Kidney capillary endothelial cell (primary cell): Measurements from ENCODE around the gene IPCEF1.
"Not testable (repeated sequence)": the region's sequence is repeated elsewhere in the genome, so short reads cannot be mapped to it uniquely, and the experiment has no call there.

Source experiments
- DNase-seq: peaks from one replicate; pipeline ENCODE4 v3.0.0-alpha.2; 2018; ENCODE audit warnings: low spot score

Gene IPCEF1

GRCh38 chr6:154246723-154247118 lies 109.9 kb downstream of the IPCEF1 start:
- DNase-seq = no peak

DNA sequence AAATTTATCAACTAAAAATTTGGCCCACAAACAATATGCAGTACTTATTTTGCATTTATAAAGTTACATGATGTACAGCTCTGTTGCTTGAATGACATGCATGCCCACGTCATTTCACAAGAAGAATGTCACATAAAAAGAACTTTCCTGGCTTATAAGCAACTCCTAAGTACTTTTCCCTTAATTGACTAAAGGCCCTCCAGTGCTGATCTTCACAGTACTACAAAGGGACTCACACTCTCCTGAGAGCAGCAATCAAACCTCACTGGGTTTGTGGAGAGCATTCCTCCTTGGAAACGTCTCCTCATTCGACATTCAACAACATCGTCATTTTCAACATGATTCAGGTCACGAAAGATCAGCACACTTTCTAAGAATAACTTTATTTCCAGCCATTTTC lies 111.1 kb downstream of the IPCEF1 start:
- no peak for DNase-seq

DNA sequence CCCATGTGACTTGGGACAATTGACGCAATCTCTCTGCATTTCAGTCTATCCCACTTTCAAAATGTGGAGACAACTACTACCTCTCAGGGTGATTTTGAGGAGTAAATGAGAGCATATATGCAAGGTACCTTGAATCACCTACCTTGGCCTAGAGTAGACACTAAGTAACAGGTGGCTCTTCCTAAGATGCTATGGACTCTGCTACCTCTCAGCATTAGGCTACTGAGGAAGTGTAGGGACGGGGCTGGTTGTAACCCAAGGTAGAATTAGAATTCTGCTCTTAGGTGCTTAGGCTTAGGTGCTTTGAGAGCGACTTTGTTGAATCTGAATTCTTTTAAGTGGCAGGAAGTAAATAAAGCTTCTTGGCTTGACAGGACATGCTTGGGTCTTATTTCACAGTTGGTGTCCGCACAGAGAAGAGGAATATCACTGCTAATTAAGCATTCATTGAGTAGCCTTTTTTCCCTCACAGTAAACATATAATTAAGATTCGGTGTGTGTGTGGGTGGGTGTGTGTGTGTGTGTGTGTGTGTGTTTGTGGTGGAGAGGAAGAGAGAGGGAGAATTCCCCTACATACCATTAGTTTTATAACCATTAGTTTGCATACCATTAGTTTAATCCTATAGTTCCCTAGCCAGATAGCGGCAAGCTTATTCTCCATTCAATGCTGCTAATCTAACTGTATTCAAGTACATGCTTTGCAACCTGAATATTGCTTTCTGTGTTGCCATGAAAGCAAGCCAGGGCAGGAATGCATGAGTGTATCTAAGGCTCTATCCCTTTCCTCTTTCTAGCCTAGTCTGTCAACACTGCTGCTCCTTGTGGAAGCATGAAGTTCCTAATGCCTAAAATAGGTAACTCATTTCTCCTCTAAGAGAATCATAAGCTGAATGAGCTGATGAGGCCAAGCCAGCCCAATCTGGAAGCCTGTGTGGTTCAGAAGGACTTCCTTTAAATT lies 112.5 kb downstream of the IPCEF1 start:
- no peak for DNase-seq

DNA sequence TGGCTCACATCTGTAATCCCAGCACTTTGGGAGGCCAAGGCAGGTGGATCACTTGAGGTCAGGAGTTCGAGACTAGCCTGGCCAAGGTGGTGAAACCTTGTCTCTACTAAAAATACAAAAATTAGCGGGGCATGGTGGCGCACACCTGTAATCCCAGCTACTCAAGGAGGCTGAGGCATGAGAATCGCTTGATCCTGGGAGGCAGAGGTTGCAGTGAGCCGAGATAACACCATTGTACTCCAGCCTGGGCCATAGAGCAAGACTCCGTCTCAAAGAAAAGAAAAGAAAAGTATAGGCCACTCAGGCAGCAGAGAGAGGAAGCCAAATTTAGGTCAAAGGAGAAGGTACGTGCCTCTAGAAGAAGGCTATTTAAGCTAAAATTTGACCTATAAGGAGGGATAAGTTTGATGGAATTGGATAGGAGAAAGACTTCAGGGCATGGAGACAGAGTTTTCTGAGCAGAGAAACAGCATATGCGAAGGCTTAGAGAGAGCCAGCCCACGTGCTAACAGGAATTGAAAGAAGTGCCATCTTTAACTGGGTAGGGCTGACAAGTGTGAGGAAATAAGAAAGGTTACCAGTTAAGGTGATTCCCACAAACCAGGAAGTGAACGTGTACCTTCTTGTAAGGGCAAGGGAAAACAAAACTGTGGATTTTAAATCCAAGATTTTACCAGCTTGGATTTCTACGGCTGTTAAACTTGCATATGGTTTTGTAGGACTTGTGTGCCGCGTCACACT lies 113.8 kb downstream of the IPCEF1 start:
- no peak for DNase-seq

DNA sequence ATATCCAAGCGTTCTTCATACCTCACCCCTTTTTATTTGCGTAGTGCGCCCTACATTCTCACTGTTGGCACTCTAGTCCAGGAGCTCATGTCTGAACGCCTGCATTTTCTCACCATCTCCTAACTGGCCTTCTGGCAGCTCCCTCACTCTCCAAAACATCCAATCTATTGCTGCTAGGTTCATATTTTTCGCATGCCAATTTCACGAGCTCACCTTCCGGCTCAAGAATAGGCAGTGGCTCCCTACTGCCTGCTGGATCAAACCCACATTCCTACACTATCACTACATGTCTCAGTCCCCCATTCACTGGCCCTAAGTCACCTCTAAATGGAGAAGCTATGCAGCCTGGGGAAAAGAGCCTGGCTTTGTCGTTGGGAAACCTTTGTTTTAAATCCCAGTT lies 115.0 kb downstream of the IPCEF1 start:
- DNase-seq = no peak

DNA sequence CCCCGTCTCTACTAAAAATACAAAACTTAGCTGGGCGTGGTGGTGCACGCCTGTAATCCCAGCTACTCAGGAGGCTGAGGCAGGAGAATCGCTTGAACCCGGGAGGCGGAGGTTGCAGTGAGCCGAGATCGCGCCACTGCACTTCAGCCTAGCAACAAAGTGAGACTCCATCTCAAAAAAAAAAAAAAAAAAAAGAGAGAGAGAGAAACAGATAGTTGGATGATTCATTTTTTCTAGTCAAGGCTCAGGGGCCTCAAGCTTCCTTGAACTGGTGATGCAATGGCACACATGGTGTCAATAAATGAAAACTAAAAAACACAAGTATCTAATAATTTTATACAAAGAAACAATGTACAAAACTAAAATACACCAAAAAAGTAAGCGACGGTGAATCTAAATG lies 115.5 kb downstream of the IPCEF1 start:
- DNase-seq = not testable (repeated sequence)

DNA sequence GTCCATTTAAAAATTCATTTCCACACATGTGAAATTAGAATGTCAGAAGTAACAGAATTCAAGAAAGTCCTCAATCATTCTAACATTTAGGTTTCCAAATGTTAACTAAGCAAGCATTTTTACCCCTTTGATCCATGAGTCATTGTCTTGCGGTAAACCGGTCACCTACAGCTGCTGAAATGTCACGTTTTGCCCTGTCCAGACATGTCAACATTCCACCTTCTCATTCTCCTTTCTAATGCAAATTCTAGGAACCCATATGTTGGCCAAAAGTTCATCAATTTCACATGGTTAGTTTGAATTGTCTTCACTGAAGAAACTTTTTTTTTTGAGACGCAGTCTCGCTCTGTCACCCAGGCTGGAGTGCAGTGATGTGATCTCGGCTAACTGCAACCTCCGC lies 117.2 kb downstream of the IPCEF1 start:
- DNase-seq = no peak

- no peak for DNase-seq
Observed at GRCh38 chr6:154238831-154239230, 117.8 kb downstream of the IPCEF1 start.

DNA sequence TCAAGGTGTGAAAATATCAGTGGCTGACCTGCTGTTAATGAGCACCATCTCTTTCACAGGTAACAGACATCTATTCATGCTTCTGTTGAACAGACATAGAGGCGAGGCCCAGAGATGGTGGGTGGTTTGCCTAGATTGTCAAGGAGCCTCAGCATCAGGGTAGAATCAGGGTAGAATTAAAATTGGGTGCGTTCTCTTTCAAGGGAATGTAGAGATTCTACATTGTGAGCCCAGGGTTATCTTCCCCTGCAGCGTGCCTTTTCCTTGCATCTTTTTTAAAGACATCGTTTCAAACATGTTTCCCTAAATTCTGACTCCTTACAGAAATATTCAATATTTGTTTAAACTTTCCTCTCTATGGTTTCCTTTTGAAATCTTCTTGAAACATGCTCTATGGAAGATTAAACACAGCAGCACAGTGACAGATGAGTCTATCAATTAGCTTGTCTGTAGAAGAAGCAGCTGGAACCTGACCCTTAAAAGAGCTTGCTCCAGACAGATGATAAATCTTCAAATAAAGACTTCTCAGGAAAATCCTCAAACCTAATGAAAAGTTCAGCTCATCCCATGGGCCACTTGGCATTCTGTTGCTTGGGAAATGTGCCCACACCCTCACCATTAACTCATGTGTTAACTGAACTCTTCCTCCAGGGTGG lies 119.8 kb downstream of the IPCEF1 start:
- no peak for DNase-seq

DNA sequence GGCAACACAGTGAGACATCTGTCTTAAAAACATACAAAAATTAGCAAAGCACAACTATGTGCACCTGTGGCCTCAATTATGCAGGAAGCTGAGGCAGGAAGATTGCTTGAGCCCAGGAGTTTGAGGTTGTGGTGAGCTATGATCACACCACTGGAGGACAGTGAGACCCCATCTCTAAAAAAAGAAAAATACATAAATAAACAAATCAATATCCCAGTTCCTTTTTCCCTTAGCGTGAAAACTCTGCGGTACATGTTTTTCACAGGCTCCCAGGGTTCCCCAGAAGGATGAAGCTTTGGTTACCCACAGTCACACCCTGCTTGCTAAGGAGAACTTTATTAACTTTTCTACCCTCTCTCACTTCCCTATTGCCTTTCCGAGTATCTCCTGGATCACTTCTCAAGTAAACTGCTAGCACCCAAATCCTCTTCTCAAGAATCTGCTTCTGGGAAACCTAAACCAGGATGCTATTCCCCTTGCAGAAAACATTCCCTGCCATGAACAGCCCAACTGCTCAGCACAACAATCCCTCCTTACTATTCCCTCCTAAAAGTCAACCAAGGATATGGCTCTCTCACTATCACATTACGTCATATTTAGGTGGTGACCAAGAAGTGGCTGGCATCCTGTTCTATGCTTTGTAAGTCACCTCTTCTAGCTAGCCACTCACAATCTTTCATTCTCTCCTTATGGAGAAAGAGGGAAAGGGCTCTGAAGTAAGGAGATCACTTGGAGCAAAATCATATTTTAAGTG lies 122.4 kb downstream of the IPCEF1 start:
- DNase-seq = no peak

- no peak for DNase-seq
Observed at GRCh38 chr6:154233383-154233782, 123.2 kb downstream of the IPCEF1 start.

DNA sequence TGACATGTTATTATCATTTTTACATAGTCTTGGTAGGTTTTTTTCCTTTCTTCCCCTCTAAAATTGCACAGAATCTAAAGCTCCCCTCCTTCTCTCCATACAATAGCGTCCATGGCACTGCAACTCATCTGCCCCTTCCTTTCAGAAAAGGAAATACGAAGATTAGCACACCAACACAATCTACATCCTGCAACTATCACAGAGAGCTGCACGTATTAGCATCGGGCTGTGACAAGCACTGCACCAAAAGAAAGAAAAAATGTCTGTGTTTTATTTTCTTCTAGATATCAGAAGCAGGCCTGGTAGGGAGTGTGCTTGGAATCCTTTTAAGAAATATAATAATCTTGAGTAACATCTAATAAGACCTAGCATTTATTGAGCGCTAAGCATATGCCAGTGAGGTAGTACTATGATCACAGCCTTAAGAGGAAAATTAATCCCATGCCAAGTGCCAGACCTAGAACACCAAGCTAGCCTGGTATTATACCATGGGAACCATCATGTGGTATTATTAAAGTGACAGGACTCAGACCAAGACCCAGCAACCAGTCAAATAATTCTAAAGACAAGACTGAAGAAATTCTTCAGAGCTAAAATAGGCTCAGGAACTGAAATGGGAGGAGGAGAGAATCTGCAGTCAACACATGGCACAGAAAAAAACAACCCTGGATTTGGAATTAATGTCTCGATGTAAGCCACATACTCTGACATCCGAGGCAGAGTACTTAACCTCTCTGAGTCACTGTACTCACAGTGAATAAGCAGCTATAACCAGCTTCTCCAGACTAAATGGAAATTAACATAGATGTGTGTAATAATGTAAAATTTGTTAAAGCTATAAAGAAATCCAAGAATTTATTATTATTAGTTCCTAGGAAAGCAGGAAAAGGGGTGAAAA lies 124.3 kb downstream of the IPCEF1 start:
- DNase-seq = no peak

DNA sequence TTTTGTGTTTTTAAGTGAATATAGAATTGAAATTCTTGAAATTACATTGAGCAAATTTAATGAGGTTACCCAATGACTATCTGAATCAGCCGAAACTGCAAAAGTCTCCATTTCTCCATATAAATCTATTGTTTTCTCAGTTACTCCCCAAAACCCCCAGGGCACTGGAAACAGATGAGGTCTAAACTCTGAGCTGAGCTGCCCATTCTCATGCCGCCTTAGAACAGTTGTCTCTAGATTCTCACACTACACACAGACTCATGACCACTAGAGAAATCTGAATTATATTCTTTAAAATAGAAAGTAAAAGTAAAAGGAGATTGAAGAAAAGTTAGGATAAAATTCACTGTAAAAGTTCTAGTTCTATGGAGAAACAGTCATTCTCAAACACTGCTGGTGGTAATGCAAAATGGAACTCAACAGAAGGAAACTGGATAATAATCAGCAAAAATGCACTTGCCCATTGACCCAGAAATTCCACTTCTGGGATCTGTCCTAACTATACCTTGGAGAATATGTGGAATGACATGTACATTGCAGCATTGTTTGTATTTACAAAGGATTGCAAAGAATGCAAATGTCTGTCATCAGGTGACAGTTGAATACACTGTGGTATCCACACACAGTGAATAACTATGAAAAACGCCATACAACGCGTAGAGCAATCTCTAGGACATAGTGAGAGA lies 125.5 kb downstream of the IPCEF1 start:
- no peak for DNase-seq

GRCh38 chr6:154230393-154230792 lies 126.2 kb downstream of the IPCEF1 start:
- DNase-seq = no peak

- no peak for DNase-seq
Observed at GRCh38 chr6:154229786-154230185, 126.8 kb downstream of the IPCEF1 start.

DNA sequence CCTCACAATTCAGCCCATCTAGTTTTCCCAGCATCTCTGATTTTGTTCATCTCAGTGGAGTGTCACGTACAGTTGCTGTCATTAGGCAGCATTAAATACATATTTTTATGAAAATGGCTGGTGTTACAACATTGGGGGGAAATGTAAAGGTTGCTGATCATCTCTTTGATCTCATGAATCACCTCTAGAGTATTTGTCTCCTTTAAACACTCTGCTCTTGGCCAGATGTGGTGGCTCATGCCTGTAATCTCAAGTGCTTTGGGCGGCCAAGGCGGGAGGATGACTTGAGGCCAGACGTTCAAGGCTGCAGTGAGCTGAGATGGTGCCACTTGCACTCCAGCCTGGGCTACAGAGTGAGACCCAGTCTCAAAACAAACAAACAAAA lies 128.1 kb downstream of the IPCEF1 start:
- DNase-seq = no peak

DNA sequence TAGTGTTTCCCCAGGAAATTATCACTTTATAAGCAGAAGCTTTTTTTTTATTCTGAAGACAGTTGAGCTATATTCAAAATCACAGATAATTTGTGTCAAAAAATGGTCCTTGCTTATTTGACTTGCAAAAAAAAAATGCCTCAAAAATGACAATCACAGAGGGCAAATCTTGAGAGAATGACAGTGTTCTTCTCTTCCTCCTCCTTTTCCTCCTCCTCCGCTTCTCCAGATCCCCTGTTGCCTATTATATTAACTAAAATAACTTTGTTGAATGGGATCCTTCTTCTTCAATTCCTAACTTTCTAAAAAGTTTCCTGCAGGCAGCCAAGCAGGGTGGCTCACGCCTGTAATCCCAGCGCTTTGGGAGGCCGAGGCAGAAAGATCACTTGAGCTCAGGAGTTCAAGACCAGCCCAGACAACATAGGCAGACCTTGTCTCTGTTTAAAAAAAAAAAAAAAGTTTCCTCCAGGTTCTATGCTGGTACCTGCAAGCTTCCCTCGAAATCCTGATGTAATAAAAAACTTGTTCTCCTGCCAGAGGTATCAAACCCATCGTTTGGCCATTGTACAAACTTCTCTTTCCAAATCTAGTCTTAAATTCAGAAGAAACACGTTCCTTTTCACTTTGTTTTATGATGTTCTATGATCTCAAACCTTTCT lies 128.6 kb downstream of the IPCEF1 start:
- DNase-seq = no peak

DNA sequence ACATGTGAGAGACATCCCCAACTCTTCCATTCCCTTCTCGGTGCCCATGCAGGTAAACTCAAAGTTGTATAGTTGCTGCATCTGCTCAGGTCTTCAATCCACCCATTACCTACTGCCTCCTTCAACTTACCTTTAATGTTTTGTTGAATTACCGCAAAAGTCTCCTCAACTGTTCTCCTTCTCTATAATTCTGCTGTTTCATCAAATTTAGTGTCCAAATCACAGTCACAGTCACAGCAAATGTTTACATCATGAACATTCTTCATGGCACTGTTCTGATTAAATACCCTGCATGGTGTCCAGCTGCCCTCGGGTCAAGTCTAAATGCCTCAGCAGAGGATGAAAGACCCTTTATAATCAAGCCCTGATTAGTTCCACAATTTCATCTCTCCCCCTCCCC lies 130.1 kb downstream of the IPCEF1 start:
- no peak for DNase-seq

GRCh38 chr6:154223296-154223695 lies 133.3 kb downstream of the IPCEF1 start:
- no peak for DNase-seq

GRCh38 chr6:154222716-154223115 lies 133.9 kb downstream of the IPCEF1 start:
- no peak for DNase-seq
